NB4 (cell line): ENCODE measurements around the gene APOC3.

Experiments used
- DNase-seq: peaks from one replicate; pipeline ENCODE4 v3.0.0; 2010; ENCODE audit warnings: low read depth
- H3K4me3 ChIP-seq: one replicate; pipeline ENCODE4 v1.5.1; 2011; ENCODE audit warnings: mild to moderate bottlenecking, low read depth, low read length, moderate library complexity
- CTCF ChIP-seq: IDR thresholded peaks from one replicate; pipeline ENCODE4 v1.5.1; 2012; ENCODE audit warnings: low read depth, low read length
- MYC ChIP-seq: IDR thresholded peaks from 2 replicates; pipeline ENCODE4 v1.6.1; 2011; ENCODE audit warnings: low read depth, low read length
- POLR2A ChIP-seq: IDR thresholded peaks from 2 replicates; pipeline ENCODE4 v1.6.1; 2011; ENCODE audit warnings: mild to moderate bottlenecking; ENCODE audit not compliant: insufficient read length; ENCODE audit errors: extremely low read depth
- TF ChIP-seq, protein P1 (sequence below): IDR thresholded peaks from 2 replicates; pipeline ENCODE4 v1.6.1; 2011; ENCODE audit warnings: low read depth, low read length

Gene APOC3

GRCh38 chr11:116838321-116839084 lies 8.8 kb downstream of the APOC3 start:
- DNase-seq, result no peak
- H3K4me3 ChIP-seq, result no peak overlapping the region
- TF ChIP-seq, protein P1, sequence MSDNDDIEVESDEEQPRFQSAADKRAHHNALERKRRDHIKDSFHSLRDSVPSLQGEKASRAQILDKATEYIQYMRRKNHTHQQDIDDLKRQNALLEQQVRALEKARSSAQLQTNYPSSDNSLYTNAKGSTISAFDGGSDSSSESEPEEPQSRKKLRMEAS, result no peak
- TF ChIP-seq POLR2A (no peak), MYC (no peak), CTCF (no peak)

DNA sequence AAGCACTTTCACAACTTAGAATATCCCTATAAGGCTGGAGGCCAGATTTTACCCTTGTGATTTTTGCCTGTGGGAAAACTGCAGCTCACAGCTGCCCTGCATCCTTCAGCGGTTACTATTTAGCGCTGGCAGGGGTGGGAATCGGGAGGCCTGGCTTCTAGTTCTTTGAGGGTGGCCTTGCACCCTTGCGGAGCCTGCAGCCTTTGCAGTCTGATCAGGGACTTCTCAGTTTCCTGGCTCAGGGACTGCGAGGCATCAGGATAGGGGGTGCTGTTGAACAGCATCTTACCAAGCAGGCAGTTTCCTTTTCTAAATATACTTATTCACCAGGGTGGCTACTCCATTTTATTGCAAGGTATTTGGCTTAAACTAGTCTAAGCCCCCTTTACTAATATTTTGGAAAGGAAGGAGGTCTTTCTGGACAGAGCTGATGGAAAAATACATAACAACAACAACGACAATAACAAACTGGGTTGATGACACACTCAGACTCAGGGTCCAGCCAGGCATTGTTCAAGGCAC lies 10.6 kb downstream of the APOC3 start:
- TF ChIP-seq MYC (no peak), CTCF (peak; percentile 50)
- peak; percentile 73 for DNase-seq
- no peak overlapping the region for H3K4me3 ChIP-seq

GRCh38 chr11:116840746-116841296 lies 11.1 kb downstream of the APOC3 start:
- peak; percentile 53 for DNase-seq
- H3K4me3 ChIP-seq, result no peak overlapping the region
- TF ChIP-seq CTCF (no peak), MYC (no peak), POLR2A (no peak)
- TF ChIP-seq, protein P1, result peak; percentile 80

DNA sequence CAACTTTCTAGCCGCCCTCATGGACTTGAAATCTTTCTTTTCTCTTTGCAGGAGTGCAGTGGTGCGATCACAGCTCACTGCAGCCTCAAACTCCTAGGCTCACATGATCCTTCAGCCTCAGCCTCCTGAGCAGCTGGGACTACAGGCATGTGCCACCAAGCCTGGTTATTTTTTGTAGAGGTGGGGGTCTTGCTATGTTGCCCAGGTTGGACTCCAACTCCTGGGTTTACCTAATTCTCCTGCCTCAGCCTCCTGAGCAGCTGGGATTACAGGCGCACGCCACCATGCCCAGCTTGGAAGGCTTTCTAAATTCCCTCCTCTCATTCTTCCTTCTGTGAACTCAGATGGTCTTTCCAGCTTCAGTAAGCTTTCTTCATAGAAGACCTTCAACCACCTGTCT lies 12.4 kb downstream of the APOC3 start:
- no peak for DNase-seq
- no peak for TF ChIP-seq CTCF

GRCh38 chr11:116842909-116843308 lies 13.2 kb downstream of the APOC3 start:
- TF ChIP-seq, protein P1, result no peak
- TF ChIP-seq POLR2A (no peak), CTCF (no peak), MYC (no peak)
- DNase-seq, result no peak
- no peak overlapping the region for H3K4me3 ChIP-seq

More for the DNA sequence above, 12.4 kb downstream of the APOC3 start:
- no peak overlapping the region for H3K4me3 ChIP-seq

DNA sequence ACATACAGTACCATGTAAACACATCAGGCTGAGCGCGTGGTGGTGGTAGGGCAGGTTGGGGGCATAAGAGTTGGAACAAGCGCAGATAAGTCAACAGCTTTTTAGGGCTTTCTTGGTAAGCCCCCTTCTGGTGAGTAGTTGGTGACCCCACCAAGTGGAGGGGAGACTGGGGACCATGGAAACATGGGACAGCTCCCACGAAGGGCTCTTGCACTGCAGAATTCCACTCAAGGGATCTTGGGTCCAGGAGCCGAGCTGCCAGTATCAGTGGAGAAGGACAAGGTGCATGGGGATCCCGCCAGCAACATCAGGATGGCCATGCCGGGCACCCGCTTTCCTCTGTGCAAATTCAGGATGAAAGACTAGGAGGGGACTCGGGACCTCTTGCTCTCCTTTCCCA lies 14.0 kb downstream of the APOC3 start:
- TF ChIP-seq CTCF, result no peak
- TF ChIP-seq MYC, result no peak
- no peak for TF ChIP-seq POLR2A
- TF ChIP-seq, protein P1, result no peak
- no peak for DNase-seq
- H3K4me3 ChIP-seq, result no peak overlapping the region
